ENCODE data around the gene CD3D.

GRCh38 chr11:118322721-118323120 lies 19.8 kb downstream of the CD3D start:
- no peak for TF ChIP-seq CTCF (IDR thresholded peaks at IDR 0.05)
- TF ChIP-seq POLR2AphosphoS5 (IDR thresholded peaks at IDR 0.05; ENCODE audit: insufficient read depth in 1 of 2, low read depth in 1 of 2): no peak
- TF ChIP-seq POLR2A (IDR thresholded peaks at IDR 0.05): no peak
